Epithelial cell of proximal tubule (primary cell): ENCODE data around the gene ARHGDIA. TPM values are rescaled to one million over a fixed set of nuclear protein-coding genes. Genes with fewer than 3 reads are reported as not detected.
"Not testable (repeated sequence)": the region's sequence is repeated elsewhere in the genome, so short reads cannot be mapped to it uniquely, and the experiment has no call there.

ENCODE experiments used
- DNase-seq: peaks from one replicate; pipeline ENCODE4 v3.0.0-alpha.2; 2011; ENCODE audit warnings: low read depth
- H3K4me3 ChIP-seq: 2 replicates; pipeline ENCODE4 v1.5.1; 2011; ENCODE audit warnings: low read depth, mild to moderate bottlenecking, low read length
- total RNA-seq: library from RNA; depleted of rRNA; stranded (reverse); fragments of >200 nt; gene quantifications from 2 replicates; pipeline ENCODE4 v1.2.3, GENCODE V29; 2015
- TF ChIP-seq, protein P1 (sequence below): conservative IDR thresholded peaks from 2 replicates; pipeline ENCODE4 v1.5.1; 2012; ENCODE audit warnings: low read depth, mild to moderate bottlenecking, low read length

Gene ARHGDIA
- total RNA-seq, 1 donor from 2014 or later = 272 TPM

GRCh38 chr17:81843713-81844326 is 27.3 kb downstream of the ARHGDIA start:
- H3K4me3 ChIP-seq = no peak overlapping the region
- TF ChIP-seq, protein P1, sequence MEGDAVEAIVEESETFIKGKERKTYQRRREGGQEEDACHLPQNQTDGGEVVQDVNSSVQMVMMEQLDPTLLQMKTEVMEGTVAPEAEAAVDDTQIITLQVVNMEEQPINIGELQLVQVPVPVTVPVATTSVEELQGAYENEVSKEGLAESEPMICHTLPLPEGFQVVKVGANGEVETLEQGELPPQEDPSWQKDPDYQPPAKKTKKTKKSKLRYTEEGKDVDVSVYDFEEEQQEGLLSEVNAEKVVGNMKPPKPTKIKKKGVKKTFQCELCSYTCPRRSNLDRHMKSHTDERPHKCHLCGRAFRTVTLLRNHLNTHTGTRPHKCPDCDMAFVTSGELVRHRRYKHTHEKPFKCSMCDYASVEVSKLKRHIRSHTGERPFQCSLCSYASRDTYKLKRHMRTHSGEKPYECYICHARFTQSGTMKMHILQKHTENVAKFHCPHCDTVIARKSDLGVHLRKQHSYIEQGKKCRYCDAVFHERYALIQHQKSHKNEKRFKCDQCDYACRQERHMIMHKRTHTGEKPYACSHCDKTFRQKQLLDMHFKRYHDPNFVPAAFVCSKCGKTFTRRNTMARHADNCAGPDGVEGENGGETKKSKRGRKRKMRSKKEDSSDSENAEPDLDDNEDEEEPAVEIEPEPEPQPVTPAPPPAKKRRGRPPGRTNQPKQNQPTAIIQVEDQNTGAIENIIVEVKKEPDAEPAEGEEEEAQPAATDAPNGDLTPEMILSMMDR = no peak
- DNase-seq = no peak

GRCh38 chr17:81842725-81843504 is 28.2 kb downstream of the ARHGDIA start:
- H3K4me3 ChIP-seq = no peak overlapping the region
- TF ChIP-seq, protein P1 = no peak
- no peak for DNase-seq

- DNase-seq = no peak
- H3K4me3 ChIP-seq = no peak overlapping the region
- TF ChIP-seq, protein P1 = no peak
Observed at GRCh38 chr17:81842378-81842724, 28.8 kb downstream of the ARHGDIA start.

- no peak overlapping the region for H3K4me3 ChIP-seq
- DNase-seq = no peak
- TF ChIP-seq, protein P1 = no peak
Observed at GRCh38 chr17:81841866-81842265, 29.3 kb downstream of the ARHGDIA start.

- TF ChIP-seq, protein P1 = no peak
- no peak overlapping the region for H3K4me3 ChIP-seq
- no peak for DNase-seq
Observed at GRCh38 chr17:81840826-81841778, 30.0 kb downstream of the ARHGDIA start.

DNA sequence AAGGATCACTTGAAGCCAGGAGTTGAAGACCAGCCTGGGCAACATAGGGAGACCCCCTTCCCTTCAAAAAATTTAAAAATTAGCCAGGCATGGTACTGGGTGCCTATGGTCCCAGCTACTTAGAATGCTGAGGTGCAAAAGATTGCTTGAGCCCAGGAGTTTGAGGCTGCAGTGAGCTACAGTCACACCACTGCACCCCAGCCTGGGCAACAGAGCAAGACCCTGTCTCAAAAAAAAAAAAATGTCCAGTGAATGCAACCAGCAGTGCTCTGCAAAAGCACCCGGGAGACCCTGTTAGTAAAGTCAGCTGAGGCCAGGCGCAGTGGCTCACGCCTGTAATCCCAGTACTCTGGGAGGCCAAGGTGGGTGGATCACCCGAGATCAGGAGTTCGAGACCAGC is 31.1 kb downstream of the ARHGDIA start:
- not testable (repeated sequence) for DNase-seq, H3K4me3 ChIP-seq

GRCh38 chr17:81839301-81839700 is 31.8 kb downstream of the ARHGDIA start:
- TF ChIP-seq, protein P1 = no peak
- no peak overlapping the region for H3K4me3 ChIP-seq
- DNase-seq = no peak
